GM06990 (cell line): ENCODE results near the gene AMMECR1.

Experiments used
- DNase-seq: peaks from one replicate; pipeline ENCODE4 v3.0.0-alpha.2; 2011; ENCODE audit not compliant: insufficient read length; ENCODE audit errors: extremely low read depth
- H3K27me3 ChIP-seq: replicated peaks from 2 replicates; pipeline ENCODE4 v1.6.0; 2011; ENCODE audit warnings: low read length; ENCODE audit not compliant: control insufficient read depth, insufficient read depth
- H3K36me3 ChIP-seq: 2 replicates; pipeline ENCODE4 v1.5.1; 2011; ENCODE audit warnings: low read length; ENCODE audit not compliant: control insufficient read depth, insufficient read depth
- H3K4me3 ChIP-seq: replicated peaks from 2 replicates; pipeline ENCODE4 v1.5.1; 2011; ENCODE audit warnings: low read depth, mild to moderate bottlenecking, control low read depth, low read length
- CTCF ChIP-seq: IDR thresholded peaks from 2 replicates; pipeline ENCODE4 v1.5.1; 2011; ENCODE audit warnings: low read length, control low read depth, mild to moderate bottlenecking, inconsistent platforms; ENCODE audit not compliant: insufficient read depth, poor library complexity, severe bottlenecking

Gene AMMECR1

GRCh38 chrX:110282922-110283321 lies 35.0 kb downstream of the AMMECR1 start:
- no peaks in the 10 kb centered on the region for H3K36me3 ChIP-seq

GRCh38 chrX:110281377-110281776 lies 36.5 kb downstream of the AMMECR1 start:
- Histone ChIP-seq H3K36me3 (no peaks in the 10 kb centered on the region), H3K4me3 (no peak overlapping the region), H3K27me3 (no peaks in the 10 kb centered on the region)
- TF ChIP-seq CTCF: no peak
- no peak for DNase-seq

More at GRCh38 chrX:110282922-110283321, 35.0 kb downstream of the AMMECR1 start:
- no peak overlapping the region for H3K4me3 ChIP-seq
- TF ChIP-seq CTCF: no peak
- DNase-seq: no peak
- no peaks in the 10 kb centered on the region for H3K27me3 ChIP-seq

- H3K27me3 ChIP-seq: no peaks in the 10 kb centered on the region
- DNase-seq: no peak
- H3K36me3 ChIP-seq: no peaks in the 10 kb centered on the region
- no peak for TF ChIP-seq CTCF
- H3K4me3 ChIP-seq: no peak overlapping the region
Observed at GRCh38 chrX:110280954-110281353, 36.9 kb downstream of the AMMECR1 start.

GRCh38 chrX:110277609-110278008 lies 40.3 kb downstream of the AMMECR1 start:
- Histone ChIP-seq H3K36me3 (no peaks in the 10 kb centered on the region), H3K27me3 (no peaks in the 10 kb centered on the region), H3K4me3 (no peak overlapping the region)
- TF ChIP-seq CTCF: no peak
- no peak for DNase-seq

- H3K27me3 ChIP-seq: no peaks in the 10 kb centered on the region
- H3K4me3 ChIP-seq: no peak overlapping the region
- H3K36me3 ChIP-seq: no peaks in the 10 kb centered on the region
- DNase-seq: peak; percentile 35
- TF ChIP-seq CTCF: no peak
Observed at GRCh38 chrX:110276778-110277177, 41.1 kb downstream of the AMMECR1 start.

GRCh38 chrX:110268886-110269285 lies 49.0 kb downstream of the AMMECR1 start:
- H3K36me3 ChIP-seq: no peaks in the 10 kb centered on the region
- TF ChIP-seq CTCF: no peak
- DNase-seq: no peak
- H3K4me3 ChIP-seq: no peak overlapping the region
- H3K27me3 ChIP-seq: no peaks in the 10 kb centered on the region
